Hindlimb muscle (tissue), 1 donor: Measurements from ENCODE around the gene CGB3. TPM values are rescaled to one million over a fixed set of nuclear protein-coding genes. Genes with fewer than 3 reads are reported as not detected.
A peak's percentile ranks its signal among the peaks of the same experiment; 100 is the strongest.
"Not testable (repeated sequence)": the region's sequence is repeated elsewhere in the genome, so short reads cannot be mapped to it uniquely, and the experiment has no call there.

Source experiments
- DNase-seq: peaks from one replicate; pipeline ENCODE4 v3.0.0-alpha.2; 2013
- polyA plus RNA-seq: library from polyadenylated mRNA; unstranded; fragments of 120-200 nt; gene quantifications from one replicate; pipeline ENCODE4 v1.2.1, GENCODE V29; 2013; ENCODE audit not compliant: insufficient read length

CGB3 gene
- not detected for polyA plus RNA-seq

DNA sequence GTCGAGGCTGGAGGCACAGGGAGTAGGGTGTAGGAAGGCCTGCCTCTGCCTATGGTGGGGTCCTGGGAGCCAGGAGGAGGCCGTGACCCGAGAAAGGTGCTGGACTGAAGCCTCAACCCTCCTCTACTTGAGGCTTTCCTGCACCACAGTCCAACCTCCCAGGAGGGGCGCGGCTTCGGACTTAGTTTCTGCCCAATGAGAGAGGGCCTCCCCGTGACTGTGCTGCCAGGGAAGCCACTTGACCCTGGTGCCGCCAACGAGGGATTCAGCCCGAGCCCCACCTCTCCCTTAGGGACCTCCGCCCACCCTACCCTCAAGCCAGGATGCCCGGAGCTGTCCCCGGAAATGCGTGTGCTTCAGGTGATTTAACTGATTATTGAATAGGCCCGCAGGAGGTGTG is at the start of gene CGB3:
TSS of gene CGB3 (minus strand) at position 101 of the 400 bp plus-strand sequence. CDS start 362 bp downstream, outside the sequence.
- not testable (repeated sequence) for DNase-seq

GRCh38 chr19:49071860-49072547 is 47.9 kb upstream of the CGB3 start:
- no peak for DNase-seq

DNA sequence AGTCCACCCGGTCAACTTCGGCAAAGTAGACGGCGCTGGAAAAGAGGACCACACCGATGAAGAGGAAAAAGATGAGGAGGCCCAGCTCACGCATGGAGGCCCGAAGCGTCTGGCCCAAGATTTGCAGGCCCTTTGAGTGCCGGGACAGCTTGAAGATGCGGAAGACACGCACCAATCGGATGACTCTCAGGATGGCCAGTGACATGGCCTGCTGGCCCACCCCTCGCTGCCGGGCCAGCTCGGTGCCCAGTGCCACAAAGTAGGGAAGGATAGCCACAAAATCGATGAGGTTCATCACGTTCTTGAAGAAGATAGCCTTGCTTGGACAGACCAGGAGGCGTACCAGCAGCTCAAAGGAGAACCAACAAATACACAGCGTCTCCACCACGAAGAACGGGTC is 46.3 kb upstream of the CGB3 start:
- no peak for DNase-seq

GRCh38 chr19:49069026-49069425 is 44.9 kb upstream of the CGB3 start:
- DNase-seq = no peak

DNA sequence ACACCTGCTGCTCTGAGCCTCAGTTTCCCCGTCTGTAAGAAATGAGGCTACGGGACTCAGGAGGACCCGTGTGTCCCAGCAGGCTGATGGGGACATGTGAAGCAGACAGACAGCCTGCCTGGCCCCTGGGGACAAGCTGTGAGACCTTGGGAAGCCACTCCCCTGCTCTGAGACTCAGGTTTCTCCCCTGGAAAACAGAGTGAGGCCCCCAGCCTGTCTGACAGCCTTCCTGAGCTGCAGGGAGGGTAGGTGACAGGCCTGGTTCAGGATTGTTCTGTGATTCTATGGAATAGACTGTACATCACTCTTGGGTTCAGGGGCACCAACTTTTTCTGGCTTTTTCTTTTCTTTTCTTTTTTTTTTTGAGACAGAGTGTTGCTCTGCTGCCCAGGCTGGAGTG is 43.4 kb upstream of the CGB3 start:
- no peak for DNase-seq

DNA sequence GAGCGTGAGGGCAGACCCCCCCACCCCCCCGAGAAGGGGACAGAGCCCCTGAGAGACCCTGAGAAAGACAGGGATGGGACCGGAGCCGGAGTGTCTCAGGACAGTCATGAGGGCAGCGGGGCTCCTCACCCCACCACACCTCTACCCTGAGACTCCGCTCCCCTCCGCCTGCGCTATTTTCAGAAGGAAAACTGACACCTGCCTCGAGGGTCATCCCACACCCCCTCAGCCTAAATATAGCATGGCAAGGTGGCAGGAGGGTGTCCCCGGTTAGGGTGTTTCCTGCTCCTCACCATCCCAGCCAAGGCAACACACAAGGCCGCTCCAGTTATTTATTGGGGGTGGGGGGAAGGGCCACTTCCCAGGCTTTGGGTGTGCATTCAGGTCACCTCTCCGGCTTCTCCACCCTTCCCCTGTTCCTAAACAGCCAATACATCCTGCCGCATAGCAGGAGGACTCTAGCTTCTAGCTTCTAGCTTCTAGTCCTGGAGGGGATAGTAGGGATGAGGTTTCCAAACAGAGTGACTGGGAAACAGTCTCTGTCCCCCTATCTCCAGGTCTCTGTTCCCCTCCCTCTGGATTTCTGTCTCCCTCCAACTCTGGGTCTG is 41.9 kb upstream of the CGB3 start:
- no peak for DNase-seq

GRCh38 chr19:49064768-49065611 is 40.9 kb upstream of the CGB3 start, which contains the start of gene NTF4:
Gene NTF4, minus strand, starts transcription at chr19:49064818. Its CDS starts 2,821 bp downstream, at chr19:49061997.
- DNase-seq = no peak

GRCh38 chr19:49064029-49064629 is 40.0 kb upstream of the CGB3 start:
- no peak for DNase-seq

GRCh38 chr19:49061445-49061844 is 37.3 kb upstream of the CGB3 start:
- DNase-seq = no peak

DNA sequence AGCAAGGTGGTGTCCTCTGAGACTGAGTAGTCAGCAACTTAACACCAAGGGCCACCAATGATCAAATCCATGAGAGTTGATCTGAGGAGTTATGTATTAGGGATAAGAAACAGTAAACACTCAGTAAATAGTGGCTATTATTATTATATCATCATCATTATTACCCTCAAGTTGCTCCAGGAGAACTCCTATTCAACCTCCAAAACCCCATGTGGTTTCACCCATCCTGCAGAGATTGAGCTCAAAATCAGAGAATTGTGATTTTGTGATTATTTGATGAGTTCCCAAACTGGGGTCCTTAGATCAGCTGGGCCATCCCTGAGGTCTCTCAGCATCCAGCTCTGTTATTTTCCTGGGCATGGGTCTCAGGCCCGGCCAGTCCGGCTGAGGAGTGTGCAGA is 36.9 kb upstream of the CGB3 start:
- no peak for DNase-seq

DNA sequence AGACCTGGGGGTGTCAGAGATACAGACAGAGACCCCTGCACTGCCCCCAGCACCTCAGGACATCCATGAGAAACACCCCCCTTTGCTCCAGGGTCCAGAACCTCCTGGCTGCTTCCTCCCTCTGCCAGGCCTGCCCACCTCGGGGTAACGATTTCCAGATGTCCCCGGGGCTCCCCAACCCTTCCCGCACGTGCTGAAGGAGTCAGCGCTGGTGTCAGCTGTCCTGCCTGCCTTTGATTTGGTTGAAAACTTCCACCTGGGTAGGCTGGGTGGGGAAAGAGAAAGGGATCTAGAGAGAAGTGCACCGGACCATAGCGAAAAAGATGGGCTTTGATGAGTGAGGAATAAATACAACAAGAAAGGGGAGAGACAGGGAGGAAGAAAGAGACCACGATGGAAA is 34.9 kb upstream of the CGB3 start:
- DNase-seq = no peak

DNA sequence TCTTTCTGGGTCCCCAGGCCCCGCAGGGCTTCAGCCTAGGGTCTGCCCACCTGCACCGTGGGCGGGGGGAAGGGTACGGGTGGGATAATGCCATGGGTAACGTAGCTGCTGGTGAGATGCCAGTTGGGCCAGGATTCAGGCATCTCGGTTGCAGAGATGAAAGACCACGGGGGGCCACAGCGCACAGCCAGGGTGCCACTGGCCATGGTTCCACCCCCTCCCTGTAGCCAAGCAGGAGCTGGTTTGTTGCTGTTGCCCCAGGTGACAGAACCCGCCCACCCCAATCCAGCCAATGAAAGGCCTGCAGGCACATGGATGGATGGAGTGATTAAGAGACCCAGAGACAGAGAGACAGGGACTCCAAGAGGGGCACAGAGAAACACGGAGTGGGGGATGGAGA is 34.4 kb upstream of the CGB3 start:
- DNase-seq = no peak

DNA sequence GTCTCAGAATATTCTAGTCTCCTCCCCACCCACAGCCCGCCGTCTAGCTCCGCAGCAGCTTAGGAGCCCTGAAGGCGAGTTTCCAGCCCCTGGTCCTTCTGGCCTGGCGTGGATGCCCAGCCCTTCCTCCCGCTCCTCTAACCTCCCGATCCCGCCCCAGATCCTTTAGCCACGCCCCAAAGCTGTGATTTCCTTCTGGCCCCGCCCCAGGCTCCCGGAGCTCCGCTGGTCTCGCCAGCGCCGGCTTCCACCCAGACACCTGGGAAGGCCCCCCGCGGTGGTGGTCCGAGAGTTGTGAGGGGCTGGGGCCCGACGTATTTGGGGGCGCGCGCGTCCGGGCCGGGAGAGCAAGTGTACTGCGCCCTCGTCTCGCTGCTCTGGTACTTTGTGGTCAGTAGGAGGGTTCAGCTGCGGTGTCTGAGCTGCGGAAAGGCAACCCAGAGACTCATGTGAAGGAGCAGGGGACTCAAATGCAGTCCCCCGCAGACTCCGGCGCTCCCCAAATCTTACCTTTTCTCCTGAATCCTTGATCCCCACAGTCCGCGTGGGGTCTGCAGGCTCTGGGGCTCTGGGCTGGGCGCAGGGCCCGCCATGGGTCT is 33.6 kb upstream of the CGB3 start, which contains the start of gene CGB7:
TSS of gene CGB7 (minus strand) at position 114 of the 599 bp plus-strand sequence. CDS start 2,374 bp downstream, outside the sequence.
- DNase-seq = no peak

- not testable (repeated sequence) for DNase-seq
These were observed 32.9 kb upstream of the CGB3 start for GRCh38 chr19:49056902-49057596.

DNA sequence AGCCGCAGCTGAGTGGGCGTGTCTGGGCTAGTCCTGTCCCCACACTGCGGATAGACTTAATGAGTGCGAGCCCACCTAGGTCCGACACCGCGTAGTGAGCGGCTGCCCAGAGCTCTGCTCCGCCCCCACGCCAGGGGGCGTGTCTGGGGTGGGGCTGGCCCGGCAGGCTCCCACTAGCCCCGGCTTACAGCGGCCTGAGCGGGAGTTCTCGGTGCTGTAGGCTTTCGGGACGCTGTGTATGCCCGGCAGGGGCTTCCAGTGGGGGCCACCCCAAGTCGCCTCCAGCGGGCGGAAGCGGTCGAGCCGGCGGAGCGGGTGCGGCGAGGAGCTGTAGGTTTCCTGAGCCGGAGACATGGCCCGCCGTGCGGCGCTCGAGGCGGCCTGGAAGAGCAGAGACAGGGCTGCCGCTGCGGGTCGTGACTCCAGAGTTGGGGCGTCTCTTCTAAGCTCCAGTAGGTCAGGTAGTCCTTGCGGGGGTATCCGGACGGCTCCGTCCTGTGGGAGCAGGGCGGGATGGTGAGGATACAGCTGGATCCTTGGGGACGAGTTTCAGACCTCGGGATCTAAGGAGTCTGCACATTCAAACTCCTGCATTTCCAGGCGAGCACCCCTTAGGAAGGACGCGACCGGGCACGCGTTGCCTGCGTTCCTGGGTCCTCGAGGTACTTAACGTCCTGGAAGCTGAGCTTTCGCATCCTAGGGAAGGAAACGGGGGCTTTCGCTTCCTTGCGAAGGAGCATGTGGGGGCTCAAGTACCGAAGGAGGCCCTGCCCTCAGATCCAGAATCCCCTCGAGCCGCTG is 32.2 kb upstream of the CGB3 start:
- peak; percentile 46 for DNase-seq

- DNase-seq = not testable (repeated sequence)
These were observed 26.4 kb upstream of the CGB3 start for GRCh38 chr19:49050376-49051033.

GRCh38 chr19:49049834-49050233 is 25.7 kb upstream of the CGB3 start:
- not testable (repeated sequence) for DNase-seq

DNA sequence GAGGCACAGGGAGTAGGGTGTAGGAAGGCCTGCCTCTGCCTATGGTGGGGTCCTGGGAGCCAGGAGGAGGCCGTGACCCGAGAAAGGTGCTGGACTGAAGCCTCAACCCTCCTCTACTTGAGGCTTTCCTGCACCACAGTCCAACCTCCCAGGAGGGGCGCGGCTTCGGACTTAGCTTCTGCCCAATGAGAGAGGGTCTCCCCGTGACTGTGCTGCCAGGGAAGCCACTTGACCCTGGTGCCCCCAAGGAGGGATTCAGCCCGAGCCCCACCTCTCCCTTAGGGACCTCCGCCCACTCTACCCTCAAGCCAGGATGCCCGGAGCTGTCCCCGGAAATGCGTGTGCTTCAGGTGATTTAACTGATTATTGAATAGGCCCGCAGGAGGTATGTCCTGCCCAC is 24.9 kb upstream of the CGB3 start, which contains the start of gene CGB8:
TSS of gene CGB8 (minus strand) at position 101 of the 400 bp plus-strand sequence. CDS start 372 bp downstream, outside the sequence.
- DNase-seq = not testable (repeated sequence)

- not testable (repeated sequence) for DNase-seq
These were observed 19.4 kb upstream of the CGB3 start, which contains the start of gene CGB5 for GRCh38 chr19:49043548-49043947. Gene CGB5, plus strand, starts transcription at chr19:49043848. Its CDS starts 362 bp downstream, at chr19:49044210.

- not testable (repeated sequence) for DNase-seq
These were observed 18.5 kb upstream of the CGB3 start for GRCh38 chr19:49042666-49043065.
